Measurements from ENCODE around the gene PARVG. TPM values are rescaled to one million over a fixed set of nuclear protein-coding genes. Genes with fewer than 3 reads are reported as not detected.
A peak's percentile ranks its signal among the peaks of the same experiment; 100 is the strongest.

Gene PARVG
- total and polyA plus RNA-seq, 2 of the 8 experiments (the other 6 are each of a cell fraction or from before 2014, with no cell fraction given), result 0.37 to 1.5 TPM

DNA sequence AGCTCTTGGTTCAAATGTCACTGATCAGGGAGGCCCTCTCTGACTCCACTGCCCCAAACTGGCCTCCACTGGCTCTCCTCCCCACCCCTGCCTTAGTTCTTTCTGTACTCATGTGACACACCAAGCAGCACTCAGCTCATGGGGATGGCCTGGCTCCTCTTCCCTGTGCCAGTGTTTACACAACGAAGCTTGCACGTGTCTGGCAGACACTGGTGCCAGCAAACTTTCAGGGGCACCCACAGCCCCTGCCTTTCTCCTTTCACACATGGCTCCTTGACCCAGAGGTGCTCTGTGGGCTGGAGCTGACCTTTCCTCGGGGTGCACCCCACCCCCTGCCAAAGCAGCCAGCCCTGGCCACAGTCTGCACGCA lies 37.6 kb upstream of the PARVG start:
- peaks cover 0 to 4% of the 10 kb centered on the region in 2 experiments for H4K20me1 ChIP-seq (replicated peaks in 1 of 2; ENCODE audit: control insufficient read depth in 1 of 2, insufficient read depth in 2 of 2, low read length in 2 of 2)
- H3K9ac ChIP-seq (replicated peaks in 1 of 4; ENCODE audit: extremely low read depth in 1 of 4, low read depth in 3 of 4, low read length in 3 of 4), result no peak overlapping the region
- no peaks in the 10 kb centered on the region for H3K79me2 ChIP-seq (ENCODE audit: control insufficient read depth in 1 of 2, insufficient read depth in 2 of 2, low read length in 2 of 2)
- H2BK5ac ChIP-seq (ENCODE audit: low read depth, low read length), result peak overlapping the region; percentile 73; the same call in 1 of the 2 replicates
- H4K8ac ChIP-seq (ENCODE audit: extremely low read depth, insufficient read depth, low read length), result no peak overlapping the region
- no peak overlapping the region for H3K4me3 ChIP-seq (ENCODE audit: extremely low read depth in 1 of 4, insufficient read depth in 2 of 4, low read depth in 3 of 4, low read length in 4 of 4)
- peak overlapping the region; percentile 89; the same call in 1 of the 2 replicates for H2BK12ac ChIP-seq (ENCODE audit: low read depth, low read length)
- H2AK5ac ChIP-seq (ENCODE audit: low read depth, low read length), result no peak overlapping the region; the same call in 1 of the 2 replicates
- CTCF ChIA-PET (ENCODE audit: partially characterized antibody), result interaction anchor here (1.2 kb wide), 1 partner anchor 62 kb away, joined by 4 read pairs; no protein-coding TSS in a partner anchor
- H4K5ac ChIP-seq (ENCODE audit: insufficient read length, low read depth, low read length), result no peak overlapping the region
- no peak overlapping the region for H3K4me2 ChIP-seq (ENCODE audit: insufficient read depth in 1 of 2, low read depth in 2 of 2, low read length in 2 of 2)
- peaks cover 0 to under 1% of the 10 kb centered on the region in 2 experiments; a peak in 1 of 4 replicates for H3K9me3 ChIP-seq (ENCODE audit: insufficient read depth in 2 of 2, low read depth in 1 of 2, low read length in 1 of 2)
- H3K23me2 ChIP-seq (ENCODE audit: low read depth, low read length), result peaks cover 7% of the 10 kb centered on the region
- 0 out of 2 replicates have a peak overlapping the region, but pooled peaks have one; percentile 73 for H3K18ac ChIP-seq (ENCODE audit: extremely low read depth, low read length)
- POLR2A ChIA-PET (ENCODE audit: partially characterized antibody), result no interaction called here
- TF ChIP-seq RAD21 (IDR thresholded peaks at IDR 0.05 in 1 of 2, conservative IDR thresholded peaks at IDR 0.05 in 1 of 2; ENCODE audit: low read depth in 2 of 2, low read length in 2 of 2) (no peak), JUN (IDR thresholded peaks at IDR 0.05; ENCODE audit: low read depth, low read length) (no peak), RBBP5 (IDR thresholded peaks at IDR 0.05; ENCODE audit: borderline replicate concordance, low read depth, low read length) (no peak), CHD2 (IDR thresholded peaks at IDR 0.05; ENCODE audit: low read length) (no peak), HDAC2 (IDR thresholded peaks at IDR 0.05; ENCODE audit: borderline replicate concordance in 1 of 2, low read depth in 2 of 2, low read length in 2 of 2) (no peak), TAF7 (optimal IDR thresholded peaks at IDR 0.05; ENCODE audit: borderline replicate concordance, low read depth, low read length) (no peak), SIRT6 (IDR thresholded peaks at IDR 0.05; ENCODE audit: low read length) (no peak), RNF2 (IDR thresholded peaks at IDR 0.05; ENCODE audit: borderline replicate concordance, low read depth, low read length, missing control alignments, poor library complexity, severe bottlenecking) (no peak), SP4 (IDR thresholded peaks at IDR 0.05; ENCODE audit: low read length) (no peak)
- FAIRE-seq, result no peak
- 94% methylated on average over 4 of the region's 4 CpGs; no CpG with 5 or more reads in 1 of the 2 experiments for WGBS, 2 experiments (ENCODE audit: extremely low coverage in 1 of 2, insufficient coverage in 1 of 2, insufficient read length in 1 of 2, insufficient replicate concordance in 2 of 2, low coverage in 1 of 2, low lambda C conversion rate in 2 of 2, missing lambda C conversion rate in 1 of 2)
- no peak overlapping the region for H3K56ac ChIP-seq (replicated peaks; ENCODE audit: insufficient read length, low read depth, low read length)
- no peaks in the 10 kb centered on the region for H3K79me1 ChIP-seq (ENCODE audit: low read depth, low read length)
- H3K27ac ChIP-seq (ENCODE audit: low read depth, low read length), result no peak overlapping the region
- no peak overlapping the region for H3K23ac ChIP-seq (ENCODE audit: insufficient read length)
- no peak for DNase-seq (ENCODE audit: low read depth in 1 of 2, low spot score in 2 of 2)
- peak overlapping the region; percentile 77 for H2BK120ac ChIP-seq (replicated peaks; ENCODE audit: low read depth, low read length)
- no peaks in the 10 kb centered on the region for H3K27me3 ChIP-seq (replicated peaks in 1 of 4; ENCODE audit: control insufficient read depth in 3 of 4, extremely low read depth in 1 of 4, insufficient read depth in 3 of 4, low read length in 3 of 4)
- no peaks in the 10 kb centered on the region for H3K36me3 ChIP-seq (ENCODE audit: control insufficient read depth in 2 of 4, insufficient read depth in 4 of 4, low read length in 3 of 4)
- peaks cover 12 to 35% (median 31%) of the 10 kb centered on the region in 4 experiments for H3K4me1 ChIP-seq (replicated peaks in 1 of 4; ENCODE audit: control insufficient read depth in 3 of 4, insufficient read depth in 4 of 4, low read length in 3 of 4)
- 0 out of 2 replicates have a peak overlapping the region, but pooled peaks have one; percentile 8 for H2BK15ac ChIP-seq (ENCODE audit: low read length)
- peak overlapping the region; percentile 9; the same call in 1 of the 2 replicates for H2BK20ac ChIP-seq (ENCODE audit: low read length)
- H2AFZ ChIP-seq (ENCODE audit: low read length), result no peak overlapping the region
- H4K91ac ChIP-seq (replicated peaks; ENCODE audit: insufficient read length, low read length), result peak overlapping the region; percentile 93
- no peak overlapping the region for H3K4ac ChIP-seq (replicated peaks; ENCODE audit: insufficient read length, low read depth, low read length)
- no peak overlapping the region for H3K14ac ChIP-seq (ENCODE audit: insufficient read length)
